ENCODE data around the gene SLF2. TPM values are rescaled to one million over a fixed set of nuclear protein-coding genes. Genes with fewer than 3 reads are reported as not detected.

SLF2 gene
- total and polyA plus RNA-seq, 9 of the 15 experiments (the other 6 are each of a cell fraction or from before 2014, with no cell fraction given) = 1.7 to 18.4 (median 7.8) TPM

GRCh38 chr10:100997360-100998182, 84.8 kb downstream of the SLF2 start (continued):
- peak; percentile 47; the same call in 1 of the 2 replicates for TF ChIP-seq HMGXB4 (CRISPR knock-in tag; IDR thresholded peaks at IDR 0.05)
- TF ChIP-seq SOX6 (IDR thresholded peaks at IDR 0.05) = no peak
- TF ChIP-seq HBP1 (CRISPR knock-in tag; IDR thresholded peaks at IDR 0.05) = no peak
- no peak for TF ChIP-seq ELF2 (CRISPR knock-in tag; IDR thresholded peaks at IDR 0.05)
- TF ChIP-seq ZBTB5 (IDR thresholded peaks at IDR 0.05) = no peak
- TF ChIP-seq MNT (conservative IDR thresholded peaks at IDR 0.05) = peak; percentile 79 to 81
- TF ChIP-seq STAG1 (CRISPR knock-in tag; IDR thresholded peaks at IDR 0.05; ENCODE audit: borderline replicate concordance) = no peak
- no peak for TF ChIP-seq RBM14 (IDR thresholded peaks at IDR 0.05; ENCODE audit: borderline replicate concordance, insufficient read depth, low read depth, low read length)
- TF ChIP-seq ZBTB2 (IDR thresholded peaks at IDR 0.05) = peak; percentile 32; the same call in 1 of the 2 replicates
- 0 out of 2 replicates have a peak, but pooled peaks have one; percentile 59 for TF ChIP-seq GATAD2A (IDR thresholded peaks at IDR 0.05)
- peak; percentile 23; the same call in 1 of the 2 replicates for TF ChIP-seq RAD51 (IDR thresholded peaks at IDR 0.05; ENCODE audit: borderline replicate concordance, low read depth)
- no peak for TF ChIP-seq CGGBP1 (CRISPR knock-in tag; IDR thresholded peaks at IDR 0.05)
- TF ChIP-seq ZBTB7A (IDR thresholded peaks at IDR 0.05; ENCODE audit: borderline replicate concordance, control insufficient read depth, low read depth, low read length) = peak; percentile 6; the same call in 1 of the 2 replicates
- no peak for TF ChIP-seq HOMEZ (CRISPR knock-in tag; IDR thresholded peaks at IDR 0.05)
- TF ChIP-seq NBN (IDR thresholded peaks at IDR 0.05; ENCODE audit: low read depth) = no peak
- TF ChIP-seq FOXP1 (CRISPR knock-in tag; IDR thresholded peaks at IDR 0.05) = 0 out of 2 replicates have a peak, but pooled peaks have one; percentile 26
